H4 (cell line): ENCODE measurements around the gene CENPP. TPM values are rescaled to one million over a fixed set of nuclear protein-coding genes. Genes with fewer than 3 reads are reported as not detected.

ENCODE experiments used
- DNase-seq: peaks from one replicate; pipeline ENCODE4 v3.0.0-alpha.2; 2015; ENCODE audit warnings: low spot score
- total RNA-seq: library from RNA; depleted of rRNA; stranded (reverse); fragments of >200 nt; shearing (Covaris generic); gene quantifications from 2 replicates; pipeline ENCODE4 v1.2.3, GENCODE V29; 2014; rRNA removed

CENPP gene
- total RNA-seq, 1 experiment from 2014 or later = 9.6 TPM

GRCh38 chr9:92656537-92656925 lies 330.8 kb downstream of the CENPP start:
- no peak for DNase-seq

- DNase-seq = no peak
Observed at GRCh38 chr9:92657296-92658094, 331.7 kb downstream of the CENPP start.

DNA sequence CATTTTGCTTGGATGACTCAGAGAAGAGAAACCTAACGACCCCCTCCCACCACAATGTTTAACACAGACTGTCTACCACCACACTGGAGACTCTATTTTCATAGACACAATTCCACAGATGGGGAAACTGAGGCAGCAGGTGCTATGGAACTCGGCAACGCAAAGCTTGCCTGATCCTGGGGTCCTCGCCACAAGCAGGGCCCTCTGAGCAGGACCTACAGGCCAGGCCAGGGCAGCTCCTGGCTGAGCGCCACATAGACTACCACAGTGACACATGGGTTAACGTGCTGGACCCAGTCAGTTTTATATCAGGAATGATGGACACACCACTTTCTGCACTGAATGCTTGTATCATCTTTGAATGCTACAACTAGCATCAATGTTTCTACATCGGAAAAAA lies 332.4 kb downstream of the CENPP start:
- no peak for DNase-seq

- no peak for DNase-seq
Observed at GRCh38 chr9:92658611-92659010, 332.9 kb downstream of the CENPP start.

DNA sequence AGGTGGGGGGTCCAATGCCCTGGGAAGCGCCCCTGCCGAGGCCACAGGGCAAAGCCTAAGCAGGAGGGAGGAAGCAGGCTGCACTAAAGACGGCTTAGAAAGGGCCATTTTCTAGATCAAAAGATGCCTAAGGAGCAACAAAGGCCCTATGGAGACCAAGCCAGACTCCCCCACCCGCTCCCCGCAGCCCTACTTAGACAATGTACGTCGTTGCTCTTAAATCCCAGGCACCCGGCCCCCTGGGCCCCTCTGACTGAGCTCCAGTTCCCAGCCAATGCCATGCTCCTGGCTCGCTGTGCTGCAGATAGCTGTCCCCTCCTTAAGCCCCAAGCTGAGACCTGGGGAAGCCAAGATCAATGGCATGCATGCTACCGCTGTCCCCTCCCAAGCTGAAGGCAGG lies 333.8 kb downstream of the CENPP start:
- no peak for DNase-seq

DNA sequence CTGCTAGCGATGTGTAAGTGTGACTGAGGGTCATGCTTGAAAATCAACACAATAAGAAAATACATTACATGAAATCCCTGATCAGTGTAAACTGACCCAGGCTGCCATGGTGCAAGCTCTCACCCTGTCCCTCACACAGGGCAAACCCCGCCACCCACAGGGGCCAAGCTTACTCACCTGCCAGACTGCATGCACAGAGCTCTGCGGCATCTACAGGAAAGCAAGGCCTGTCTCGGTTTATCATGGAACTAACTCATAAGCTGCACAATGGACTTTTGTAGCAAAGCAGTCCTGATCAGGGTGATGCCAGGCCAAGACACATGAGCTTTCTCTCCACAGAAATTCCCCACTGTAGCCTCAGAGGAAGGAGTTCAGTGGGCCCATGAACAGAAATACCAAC lies 334.5 kb downstream of the CENPP start:
- DNase-seq = no peak

DNA sequence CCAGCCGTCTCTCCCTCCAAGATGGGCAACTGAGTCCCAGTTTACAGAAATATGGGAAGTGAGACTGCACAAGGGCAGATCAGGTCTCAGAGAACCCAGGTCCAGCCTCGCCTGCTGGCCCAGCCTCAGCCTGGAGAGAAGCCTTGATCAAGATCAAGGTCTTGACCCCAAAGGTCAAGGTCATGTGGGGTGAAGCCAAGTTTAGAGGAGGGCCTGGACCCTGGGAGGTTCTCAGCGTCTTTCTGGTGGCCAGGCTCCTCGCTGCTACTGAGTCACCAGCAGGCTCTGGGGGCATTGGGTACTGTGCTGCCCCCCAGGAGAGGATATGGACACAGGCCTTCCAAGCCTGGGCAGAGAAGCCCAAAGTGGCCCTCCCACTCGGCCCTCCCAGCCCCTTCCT lies 335.4 kb downstream of the CENPP start:
- no peak for DNase-seq

DNA sequence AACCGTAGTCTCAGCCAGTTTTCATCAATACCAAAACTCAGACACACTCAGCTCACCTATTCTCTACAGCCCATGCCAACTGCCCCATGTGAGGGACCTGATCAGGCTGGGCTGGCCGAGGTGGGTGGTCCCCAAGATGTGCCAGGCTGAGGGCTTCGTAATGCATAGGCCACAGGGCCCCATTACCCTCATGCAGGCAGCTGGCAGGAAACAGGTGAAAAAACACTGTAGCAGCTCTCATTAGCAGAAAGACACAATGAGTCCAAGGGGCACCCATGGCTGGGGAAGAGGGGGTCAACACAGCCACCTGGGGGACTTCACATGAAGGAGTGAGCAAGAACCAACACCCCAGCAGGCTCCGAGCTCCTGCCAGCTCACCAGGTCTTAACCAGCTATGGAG lies 336.0 kb downstream of the CENPP start:
- DNase-seq = no peak

DNA sequence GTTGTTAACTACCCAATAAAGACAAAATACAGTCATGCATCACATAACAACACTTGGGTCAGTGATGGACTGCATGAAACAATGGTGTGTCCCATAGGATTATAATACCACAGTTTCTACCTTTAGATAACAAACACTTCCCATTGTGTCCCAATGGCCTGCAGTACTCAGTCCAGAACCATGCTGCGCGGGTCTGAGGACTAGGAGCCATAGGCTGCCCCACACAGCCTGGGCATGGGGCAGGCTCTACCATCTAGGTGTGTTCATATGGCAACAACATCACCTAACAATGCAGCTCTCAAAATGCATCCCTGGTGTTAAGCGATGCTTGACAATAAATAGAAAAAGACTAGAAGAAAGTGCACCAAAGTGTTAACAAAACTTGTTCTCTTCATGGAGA lies 337.4 kb downstream of the CENPP start:
- no peak for DNase-seq

DNA sequence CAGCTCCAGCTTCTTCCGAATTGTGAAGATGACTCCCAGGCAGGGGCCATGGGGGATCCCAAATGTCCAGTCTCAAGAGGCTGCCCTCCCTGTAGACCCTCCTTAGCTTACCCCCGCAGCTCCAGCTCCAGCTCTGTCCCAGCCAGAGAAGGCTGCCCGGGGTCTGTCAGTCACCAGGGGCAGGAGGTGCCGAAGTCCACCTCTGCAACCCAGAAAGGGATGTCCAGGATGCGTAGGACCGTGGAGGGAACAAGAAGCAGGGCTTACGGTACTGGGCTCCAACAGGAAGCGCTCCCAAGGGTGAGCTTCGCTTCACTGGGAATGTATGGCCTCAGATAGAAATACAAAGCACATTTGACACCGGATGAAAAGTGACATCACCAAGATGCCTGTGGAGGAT lies 338.2 kb downstream of the CENPP start:
- no peak for DNase-seq

- no peak for DNase-seq
Observed at GRCh38 chr9:92664394-92665152, 338.8 kb downstream of the CENPP start.

GRCh38 chr9:92665836-92666235 lies 340.1 kb downstream of the CENPP start:
- no peak for DNase-seq

DNA sequence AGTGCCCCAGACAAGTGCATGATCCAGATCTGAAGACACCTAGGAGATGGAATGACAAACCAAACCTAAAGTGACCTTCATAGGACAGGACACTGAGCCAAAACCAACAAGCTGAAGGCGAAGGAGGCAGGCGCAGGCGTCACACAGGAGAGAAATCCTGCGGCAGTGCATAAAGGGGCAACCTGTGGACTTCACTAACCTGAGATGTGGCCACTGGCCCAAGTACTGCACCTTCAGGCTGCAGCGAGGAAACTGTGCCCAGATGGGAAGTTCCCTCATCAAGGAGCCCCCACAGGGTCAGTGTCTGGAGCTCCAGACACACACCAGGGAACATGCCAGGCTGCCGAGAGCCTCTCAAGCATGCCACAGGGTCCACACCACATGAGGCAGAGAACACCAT lies 340.5 kb downstream of the CENPP start:
- DNase-seq = no peak

GRCh38 chr9:92666912-92667532 lies 341.3 kb downstream of the CENPP start:
- no peak for DNase-seq

GRCh38 chr9:92668746-92669526 lies 343.2 kb downstream of the CENPP start:
- no peak for DNase-seq

DNA sequence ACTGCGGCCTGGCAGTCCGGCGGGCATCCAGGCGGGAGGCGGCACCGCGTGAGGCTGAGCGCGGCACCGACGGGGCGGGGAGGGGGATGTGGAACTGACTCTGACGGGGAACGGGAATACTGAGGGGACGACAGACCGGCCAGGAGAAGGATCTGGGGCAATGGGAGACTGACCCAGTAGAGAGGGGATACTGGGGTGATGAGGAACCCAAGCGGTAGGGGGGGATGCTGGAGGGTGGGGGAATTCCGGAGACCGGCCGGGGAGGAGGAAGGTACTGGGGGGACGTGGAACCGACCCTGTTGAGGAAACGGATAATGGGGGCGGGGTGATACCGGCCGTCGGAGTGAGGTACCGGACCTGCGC lies 343.8 kb downstream of the CENPP start:
- DNase-seq = no peak

Other genes starting within 250 kb of the CENPP start
- 92.3 and 94.6 TPM in 2 replicates for gene SPTLC1, start 210.5 kb upstream of the CENPP start, total RNA-seq
- 166 and 199 TPM in 2 replicates for gene IARS1, start 32.3 kb upstream of the CENPP start, total RNA-seq
- gene NOL8, start 603 bp upstream of the CENPP start, total RNA-seq = 10.7 and 11.0 TPM in 2 replicates
- gene OGN, start 78.6 kb downstream of the CENPP start, total RNA-seq = not detected in 2 replicates
- 0.21 and 0.23 TPM in 2 replicates for gene OMD, start 98.5 kb downstream of the CENPP start, total RNA-seq
- not detected in 2 replicates for gene ASPN, start 156.6 kb downstream of the CENPP start, total RNA-seq
- 2.0 and 5.2 TPM in 2 replicates for gene ECM2, start 210.0 kb downstream of the CENPP start, total RNA-seq